HEK293T (cell line): ENCODE results near the gene EPHB2.
"Not testable (repeated sequence)": the region's sequence is repeated elsewhere in the genome, so short reads cannot be mapped to it uniquely, and the experiment has no call there.

Experiments used
- CTCF ChIA-PET: fragments of 350-600 bp; formaldehyde crosslinking; extraction: SDS; loops from one replicate; lab custom pipeline; 2021; ENCODE audit warnings: antibody characterized with exemption, inconsistent platforms; lab: Yijun Ruan, JAX
- POLR2A ChIA-PET: fragments of 350-600 bp; formaldehyde crosslinking; extraction: SDS; loops from one replicate; lab custom pipeline; 2020; ENCODE audit warnings: antibody characterized with exemption, inconsistent platforms; lab: Yijun Ruan, JAX
- DNase-seq: peaks from one replicate; pipeline ENCODE4 v3.0.0; 2012; ENCODE audit warnings: mixed read lengths; ENCODE audit errors: extremely low spot score
- ARNT ChIP-seq: fragments of 450-650 bp; IDR thresholded peaks from 2 replicates; pipeline ENCODE4 v1.6.1; 2017; ENCODE audit warnings: mild to moderate bottlenecking
- BHLHE40 ChIP-seq: fragments of 450-650 bp; IDR thresholded peaks from 2 replicates; pipeline ENCODE4 v1.6.1; 2016; ENCODE audit warnings: mild to moderate bottlenecking, moderate library complexity, borderline replicate concordance
- CTBP1 ChIP-seq: fragments of 450-650 bp; IDR thresholded peaks from 2 replicates; pipeline ENCODE4 v1.6.1; 2016; ENCODE audit warnings: borderline replicate concordance
- ELF4 ChIP-seq: fragments of 450-650 bp; IDR thresholded peaks from 2 replicates; pipeline ENCODE4 v1.6.1; 2017; ENCODE audit warnings: antibody characterized with exemption
- FOXA1 ChIP-seq: fragments of 450-650 bp; IDR thresholded peaks from 2 replicates; pipeline ENCODE4 v1.6.1; 2016; ENCODE audit warnings: mild to moderate bottlenecking
- FOXK2 ChIP-seq: fragments of 450-650 bp; IDR thresholded peaks from 2 replicates; pipeline ENCODE4 v1.6.1; 2016; ENCODE audit warnings: mild to moderate bottlenecking
- FOXM1 ChIP-seq: fragments of 450-650 bp; IDR thresholded peaks from 2 replicates; pipeline ENCODE4 v1.6.1; 2017; ENCODE audit warnings: mild to moderate bottlenecking, borderline replicate concordance
- HDGF ChIP-seq: fragments of 450-650 bp; IDR thresholded peaks from 2 replicates; pipeline ENCODE4 v1.6.1; 2017; ENCODE audit warnings: antibody characterized with exemption, borderline replicate concordance
- L3MBTL2 ChIP-seq: fragments of 450-650 bp; conservative IDR thresholded peaks from 2 replicates; pipeline ENCODE4 v1.6.1; 2016; ENCODE audit warnings: mild to moderate bottlenecking
- LEF1 ChIP-seq: fragments of 450-650 bp; IDR thresholded peaks from 2 replicates; pipeline ENCODE4 v1.6.1; 2017; ENCODE audit warnings: mild to moderate bottlenecking, borderline replicate concordance
- NFRKB ChIP-seq: fragments of 450-650 bp; IDR thresholded peaks from 2 replicates; pipeline ENCODE4 v1.6.1; 2016; ENCODE audit warnings: mild to moderate bottlenecking, moderate library complexity
- SP1 ChIP-seq: fragments of 450-650 bp; IDR thresholded peaks from 2 replicates; pipeline ENCODE4 v1.6.1; 2017
- SUZ12 ChIP-seq: fragments of 450-650 bp; IDR thresholded peaks from 2 replicates; pipeline ENCODE4 v1.6.1; 2016; ENCODE audit warnings: mild to moderate bottlenecking
- TARDBP ChIP-seq: fragments of 450-650 bp; IDR thresholded peaks from 2 replicates; pipeline ENCODE4 v1.6.1; 2016
- ZNF384 ChIP-seq: fragments of 450-650 bp; IDR thresholded peaks from 2 replicates; pipeline ENCODE4 v1.6.1; 2016
- TF ChIP-seq, protein P1 (sequence below): fragments of 450-650 bp; IDR thresholded peaks from 2 replicates; pipeline ENCODE4 v1.6.1; 2016

Gene EPHB2

DNA sequence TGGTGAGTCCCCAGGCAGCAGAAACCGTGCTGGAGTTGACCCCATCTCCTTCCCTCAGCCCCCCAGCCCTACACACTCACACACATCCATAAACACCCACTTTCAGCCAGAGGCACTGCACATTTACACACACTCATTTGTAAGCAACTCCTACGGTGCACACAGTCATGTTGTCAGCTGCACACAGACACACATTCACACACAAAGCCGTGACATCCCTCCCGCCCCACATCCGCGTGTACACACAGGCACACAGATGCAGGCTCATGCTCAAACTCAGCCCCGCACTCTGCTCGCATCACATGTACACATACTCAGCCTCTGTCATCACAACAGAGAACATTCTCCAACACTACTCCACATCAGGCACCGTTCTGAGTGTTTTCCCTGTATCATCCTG is 214.5 kb downstream of the EPHB2 start:
- POLR2A ChIA-PET, result no interaction called here
- TF ChIP-seq ARNT, result no peak
- DNase-seq, result no peak
- CTCF ChIA-PET, result no interaction called here

GRCh38 chr1:22930240-22930912 is 219.7 kb downstream of the EPHB2 start:
- peak; percentile 86 for DNase-seq
- ChIA-PET CTCF (interaction anchor here (0.6 to 1.7 kb wide), 8 partner anchors 9 to 265 kb away, joined by 3 to 11 read pairs (median 4); no protein-coding TSS in a partner anchor), POLR2A (no interaction called here)
- TF ChIP-seq HDGF (no peak), CTBP1 (no peak), TARDBP (no peak), LEF1 (no peak), ARNT (no peak), SP1 (no peak), ZNF384 (no peak), SUZ12 (no peak), NFRKB (no peak), FOXM1 (no peak), FOXK2 (no peak), ELF4 (no peak), BHLHE40 (no peak)
- TF ChIP-seq, protein P1, sequence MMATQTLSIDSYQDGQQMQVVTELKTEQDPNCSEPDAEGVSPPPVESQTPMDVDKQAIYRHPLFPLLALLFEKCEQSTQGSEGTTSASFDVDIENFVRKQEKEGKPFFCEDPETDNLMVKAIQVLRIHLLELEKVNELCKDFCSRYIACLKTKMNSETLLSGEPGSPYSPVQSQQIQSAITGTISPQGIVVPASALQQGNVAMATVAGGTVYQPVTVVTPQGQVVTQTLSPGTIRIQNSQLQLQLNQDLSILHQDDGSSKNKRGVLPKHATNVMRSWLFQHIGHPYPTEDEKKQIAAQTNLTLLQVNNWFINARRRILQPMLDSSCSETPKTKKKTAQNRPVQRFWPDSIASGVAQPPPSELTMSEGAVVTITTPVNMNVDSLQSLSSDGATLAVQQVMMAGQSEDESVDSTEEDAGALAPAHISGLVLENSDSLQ, result no peak

- no peak for DNase-seq
- CTCF ChIA-PET, result interaction anchor here (1.5 kb wide), 1 partner anchor 228 kb away, joined by 5 read pairs; no protein-coding TSS in a partner anchor
- POLR2A ChIA-PET, result no interaction called here
- TF ChIP-seq CTBP1 (no peak), SUZ12 (no peak), ARNT (no peak), LEF1 (no peak), HDGF (no peak), FOXK2 (no peak), ELF4 (no peak), ZNF384 (no peak), L3MBTL2 (no peak), SP1 (no peak), NFRKB (no peak), FOXM1 (no peak)
These were observed 222.3 kb downstream of the EPHB2 start for GRCh38 chr1:22932803-22933470.

DNA sequence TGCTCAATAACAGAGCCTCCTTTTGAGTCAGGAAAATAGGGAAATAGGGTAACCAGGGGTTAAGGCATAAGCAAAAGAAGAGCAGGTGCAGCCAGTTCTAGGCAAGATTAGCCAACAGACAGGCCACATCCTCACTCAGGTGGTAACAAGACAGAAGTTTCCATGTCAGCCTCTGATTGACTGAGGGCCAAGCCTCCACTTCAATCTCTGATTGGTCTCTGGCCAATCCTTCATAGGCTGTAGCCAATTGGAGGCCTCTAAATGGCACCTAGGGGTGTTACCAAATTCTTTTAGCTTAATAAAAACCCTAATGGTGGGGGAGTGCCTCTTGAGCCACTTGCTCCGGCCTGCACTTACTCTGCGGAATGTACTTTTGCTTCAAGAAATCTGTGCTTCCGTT is 224.8 kb downstream of the EPHB2 start:
- DNase-seq, result no peak
- CTCF ChIA-PET, result no interaction called here
- POLR2A ChIA-PET, result no interaction called here
- no peak for TF ChIP-seq ZNF384
- TF ChIP-seq, protein P1, result peak; percentile 89

DNA sequence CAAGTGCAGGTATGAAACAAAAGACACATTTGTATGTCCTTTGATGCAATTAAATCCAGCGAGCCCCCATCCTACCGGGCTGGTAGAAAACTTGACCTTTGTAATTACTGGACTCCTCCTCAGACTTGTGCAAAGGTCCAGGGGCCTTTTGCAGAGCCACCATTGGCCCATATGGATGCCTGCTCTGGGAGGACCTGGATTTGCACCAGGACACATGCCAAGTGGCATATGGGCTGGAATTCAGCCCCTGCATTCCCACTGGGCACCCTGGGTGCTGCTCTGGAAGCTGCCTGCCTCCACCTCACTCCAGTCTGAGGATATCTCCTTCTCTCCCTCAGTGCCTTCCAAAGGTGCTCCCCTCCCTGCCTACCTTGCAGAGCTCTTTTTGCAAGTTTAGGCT is 226.0 kb downstream of the EPHB2 start:
- ChIA-PET CTCF (no interaction called here), POLR2A (no interaction called here)
- DNase-seq, result no peak
- TF ChIP-seq SUZ12 (no peak), FOXK2 (no peak), BHLHE40 (no peak)

DNA sequence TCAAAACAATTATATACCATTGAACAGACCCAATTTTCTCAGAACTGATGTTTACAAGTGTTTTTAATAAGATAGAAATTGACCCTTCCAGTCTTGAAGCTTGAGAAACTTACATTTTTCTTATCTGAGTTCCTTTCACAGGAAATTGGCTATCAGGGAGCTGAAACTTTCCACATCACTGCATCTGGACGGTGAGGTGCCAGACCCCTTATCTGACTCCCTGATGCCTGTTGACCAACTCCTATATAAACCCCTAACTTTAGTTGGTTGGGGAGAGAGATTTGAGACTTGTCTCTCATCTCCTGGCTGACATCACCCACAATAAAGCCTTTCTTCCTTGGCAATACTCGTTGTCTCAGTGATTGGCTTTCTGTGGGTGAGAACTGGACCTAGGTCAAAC is 230.6 kb downstream of the EPHB2 start:
- no peak for TF ChIP-seq SUZ12
- POLR2A ChIA-PET, result no interaction called here

DNA sequence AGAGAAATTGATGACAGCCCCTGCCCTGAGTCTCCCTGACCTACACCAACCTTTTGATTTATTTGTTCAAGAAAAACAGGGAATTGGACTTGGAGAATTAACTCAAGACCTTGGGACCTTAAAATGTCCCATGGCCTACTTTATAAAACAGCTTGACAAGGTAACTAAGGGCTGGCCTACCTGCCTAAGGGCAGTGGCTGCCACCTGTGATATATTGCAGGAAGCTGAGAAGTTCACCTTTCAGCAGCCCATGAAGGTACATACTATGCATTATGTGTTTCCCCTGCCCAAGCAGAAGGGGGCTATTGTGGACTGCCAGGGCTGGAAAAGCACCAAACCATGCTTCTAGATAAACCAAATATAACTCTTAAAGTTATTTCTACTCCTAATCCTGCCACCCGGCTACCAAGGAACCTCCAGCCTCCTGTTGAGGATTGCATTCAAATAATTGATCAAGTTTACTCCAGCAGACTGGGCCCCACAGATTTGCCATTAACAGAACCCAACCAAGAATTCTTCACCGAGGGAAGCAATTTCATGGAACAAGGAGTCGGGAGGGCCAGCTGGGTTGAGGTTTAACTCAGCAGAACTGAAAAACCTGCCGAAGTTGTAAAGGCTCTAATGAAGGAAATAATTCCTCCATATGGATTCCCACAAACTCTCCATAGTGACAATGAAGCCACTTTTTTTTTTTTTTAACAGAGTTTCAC is 233.9 kb downstream of the EPHB2 start:
- TF ChIP-seq ELF4 (no peak), ARNT (no peak), L3MBTL2 (no peak), ZNF384 (no peak), FOXK2 (no peak), CTBP1 (no peak), NFRKB (no peak), TARDBP (no peak), SP1 (no peak), LEF1 (no peak), BHLHE40 (no peak), HDGF (no peak), FOXA1 (no peak), SUZ12 (no peak), FOXM1 (no peak)
- TF ChIP-seq, protein P1, result no peak
- DNase-seq, result no peak
- CTCF ChIA-PET, result no interaction called here
- POLR2A ChIA-PET, result no interaction called here

More for the DNA sequence above, 230.6 kb downstream of the EPHB2 start:
- CTCF ChIA-PET, result interaction anchor here (0.6 kb wide), 1 partner anchor 237 kb away, joined by 3 read pairs; no protein-coding TSS in a partner anchor
- no peak for DNase-seq

- POLR2A ChIA-PET, DNase-seq: not testable (repeated sequence)
- CTCF ChIA-PET, result interaction anchor here (0.6 kb wide), 1 partner anchor 238 kb away, joined by 3 read pairs; no protein-coding TSS in a partner anchor
These were observed 234.5 kb downstream of the EPHB2 start for GRCh38 chr1:22945171-22945570.
